Activated CD8-positive, alpha-beta T cell treated with anti-CD3 and anti-CD28 coated beads, Interleukin-2, amount 10 ng/mL, durations not matched to agents 7 days and 5 days (primary cell): ENCODE data around the gene LACTBL1. TPM values are rescaled to one million over a fixed set of nuclear protein-coding genes. Genes with fewer than 3 reads are reported as not detected.
A peak's percentile ranks its signal among the peaks of the same experiment; 100 is the strongest.
"Not testable (repeated sequence)": the region's sequence is repeated elsewhere in the genome, so short reads cannot be mapped to it uniquely, and the experiment has no call there.

Experiments
- ATAC-seq: fragments of 150-1000 bp; cut with Tn5 transposase; one replicate; pipeline ENCODE4 v1.10.0; 2021; ENCODE audit warnings: moderate library complexity
- CTCF ChIA-PET: fragments of 350-600 bp; sonication (Branson Sonifier 250); formaldehyde crosslinking; loops from one replicate; lab custom pipeline; 2021; ENCODE audit warnings: antibody characterized with exemption; lab: Charles Lee
- POLR2A ChIA-PET: fragments of 350-600 bp; sonication (Branson Sonifier 250); formaldehyde crosslinking; loops from one replicate; lab custom pipeline; 2021; ENCODE audit warnings: antibody characterized with exemption; lab: Charles Lee
- DNase-seq: peaks from one replicate; pipeline ENCODE4 v3.0.0-alpha.2; 2020
- H3K27ac Mint-ChIP-seq: one replicate; pipeline ENCODE4 v1.8.0; 2021; ENCODE audit warnings: mild to moderate bottlenecking, mixed read lengths
- H3K27me3 Mint-ChIP-seq: one replicate; pipeline ENCODE4 v1.8.0; 2021; ENCODE audit warnings: low read depth, mixed read lengths
- H3K36me3 Mint-ChIP-seq: one replicate; pipeline ENCODE4 v1.8.0; 2021; ENCODE audit warnings: low read depth, mixed read lengths
- H3K4me1 Mint-ChIP-seq: one replicate; pipeline ENCODE4 v1.8.0; 2021; ENCODE audit warnings: low read depth, mixed read lengths
- H3K4me3 Mint-ChIP-seq: one replicate; pipeline ENCODE4 v1.8.0; 2021; ENCODE audit warnings: mild to moderate bottlenecking, mixed read lengths
- H3K9me3 Mint-ChIP-seq: one replicate; pipeline ENCODE4 v1.8.0; 2022; ENCODE audit warnings: mixed read lengths; ENCODE audit not compliant: insufficient read depth
- total RNA-seq, 2 experiments: library from RNA; stranded (reverse); gene quantifications; one replicate each; pipeline ENCODE4 v1.2.3, GENCODE V29; 2021

LACTBL1 gene
- total RNA-seq, 2 experiments from 2014 or later, result not detected

GRCh38 chr1:23004769-23005168 lies 32.1 kb upstream of the LACTBL1 start:
- CTCF ChIA-PET, DNase-seq, H3K4me3 Mint-ChIP-seq, H3K36me3 Mint-ChIP-seq, H3K4me1 Mint-ChIP-seq, ATAC-seq, POLR2A ChIA-PET, H3K9me3 Mint-ChIP-seq, H3K27ac Mint-ChIP-seq: not testable (repeated sequence)
- peaks cover 13% of the 10 kb centered on the region for H3K27me3 Mint-ChIP-seq

- POLR2A ChIA-PET, result no interaction called here
- no peak for DNase-seq
- CTCF ChIA-PET, result no interaction called here
- no peak for ATAC-seq
- H3K27me3 Mint-ChIP-seq, result peaks cover 11% of the 10 kb centered on the region
- no peaks in the 10 kb centered on the region for H3K4me1 Mint-ChIP-seq
- no peak overlapping the region for H3K4me3 Mint-ChIP-seq
- no peaks in the 10 kb centered on the region for H3K9me3 Mint-ChIP-seq
- H3K27ac Mint-ChIP-seq, result no peak overlapping the region
- H3K36me3 Mint-ChIP-seq, result no peaks in the 10 kb centered on the region
These were observed 31.4 kb upstream of the LACTBL1 start for GRCh38 chr1:23004112-23004511.

- H3K4me1 Mint-ChIP-seq, H3K27ac Mint-ChIP-seq, ATAC-seq, CTCF ChIA-PET, H3K36me3 Mint-ChIP-seq, POLR2A ChIA-PET, H3K4me3 Mint-ChIP-seq, H3K9me3 Mint-ChIP-seq, DNase-seq: not testable (repeated sequence)
- peaks cover 11% of the 10 kb centered on the region for H3K27me3 Mint-ChIP-seq
These were observed 29.6 kb upstream of the LACTBL1 start for GRCh38 chr1:23002218-23002617.

- CTCF ChIA-PET, DNase-seq, H3K27ac Mint-ChIP-seq, H3K36me3 Mint-ChIP-seq, H3K9me3 Mint-ChIP-seq, ATAC-seq, POLR2A ChIA-PET, H3K4me3 Mint-ChIP-seq, H3K4me1 Mint-ChIP-seq: not testable (repeated sequence)
- H3K27me3 Mint-ChIP-seq, result peaks cover 11% of the 10 kb centered on the region
These were observed 27.5 kb upstream of the LACTBL1 start for GRCh38 chr1:23000133-23000532.

- H3K4me3 Mint-ChIP-seq, H3K36me3 Mint-ChIP-seq, CTCF ChIA-PET, ATAC-seq, H3K27ac Mint-ChIP-seq, POLR2A ChIA-PET, H3K27me3 Mint-ChIP-seq, DNase-seq, H3K4me1 Mint-ChIP-seq: not testable (repeated sequence)
- H3K9me3 Mint-ChIP-seq, result peaks cover 15% of the 10 kb centered on the region
These were observed 24.9 kb upstream of the LACTBL1 start for GRCh38 chr1:22997528-22997927.

GRCh38 chr1:22995774-22996173 lies 23.1 kb upstream of the LACTBL1 start:
- Mint-ChIP-seq H3K4me3 (no peak overlapping the region), H3K4me1 (no peaks in the 10 kb centered on the region), H3K36me3 (peaks cover 2% of the 10 kb centered on the region), H3K27ac (no peak overlapping the region), H3K9me3 (peaks cover 15% of the 10 kb centered on the region), H3K27me3 (no peaks in the 10 kb centered on the region)
- no peak for ATAC-seq
- DNase-seq, result no peak
- POLR2A ChIA-PET, result no interaction called here
- CTCF ChIA-PET, result no interaction called here

- H3K27me3 Mint-ChIP-seq, POLR2A ChIA-PET, H3K4me1 Mint-ChIP-seq, H3K36me3 Mint-ChIP-seq, CTCF ChIA-PET, ATAC-seq, DNase-seq, H3K4me3 Mint-ChIP-seq, H3K27ac Mint-ChIP-seq: not testable (repeated sequence)
- peaks cover 15% of the 10 kb centered on the region for H3K9me3 Mint-ChIP-seq
These were observed 20.6 kb upstream of the LACTBL1 start for GRCh38 chr1:22993220-22993795.

GRCh38 chr1:22992384-22992783 lies 19.7 kb upstream of the LACTBL1 start:
- H3K9me3 Mint-ChIP-seq, result peaks cover 15% of the 10 kb centered on the region
- DNase-seq, H3K36me3 Mint-ChIP-seq, H3K4me1 Mint-ChIP-seq, H3K4me3 Mint-ChIP-seq, POLR2A ChIA-PET, ATAC-seq, H3K27ac Mint-ChIP-seq, CTCF ChIA-PET: not testable (repeated sequence)
- H3K27me3 Mint-ChIP-seq, result peaks cover 10% of the 10 kb centered on the region

- ChIA-PET CTCF (no interaction called here), POLR2A (no interaction called here)
These were observed 11.3 kb upstream of the LACTBL1 start for GRCh38 chr1:22983944-22984343.

GRCh38 chr1:22980471-22980790 lies 7.8 kb upstream of the LACTBL1 start:
- H3K27me3 Mint-ChIP-seq, result peaks cover 15% of the 10 kb centered on the region
- POLR2A ChIA-PET, H3K27ac Mint-ChIP-seq, H3K4me3 Mint-ChIP-seq, DNase-seq, ATAC-seq, H3K4me1 Mint-ChIP-seq, H3K36me3 Mint-ChIP-seq, H3K9me3 Mint-ChIP-seq: not testable (repeated sequence)
- CTCF ChIA-PET, result interaction anchor here (5.4 kb wide), 1 partner anchor 204 kb away, joined by 25 read pairs; no protein-coding TSS in a partner anchor

More at GRCh38 chr1:22983944-22984343, 11.3 kb upstream of the LACTBL1 start:
- ATAC-seq (no peak), DNase-seq (no peak)
- H3K4me3 Mint-ChIP-seq, result no peak overlapping the region
- no peaks in the 10 kb centered on the region for H3K4me1 Mint-ChIP-seq
- peaks cover 11% of the 10 kb centered on the region for H3K27me3 Mint-ChIP-seq
- H3K9me3 Mint-ChIP-seq, result no peaks in the 10 kb centered on the region
- H3K36me3 Mint-ChIP-seq, result no peaks in the 10 kb centered on the region
- no peak overlapping the region for H3K27ac Mint-ChIP-seq

- ATAC-seq (no peak), DNase-seq (no peak)
- no peaks in the 10 kb centered on the region for H3K4me1 Mint-ChIP-seq
- no peak overlapping the region for H3K27ac Mint-ChIP-seq
- ChIA-PET POLR2A (no interaction called here), CTCF (interaction anchor here (1.0 to 5.4 kb wide), 2 partner anchors 12 to 206 kb away, joined by 4 to 25 read pairs; no protein-coding TSS in a partner anchor)
- no peak overlapping the region for H3K4me3 Mint-ChIP-seq
- H3K36me3 Mint-ChIP-seq, result no peaks in the 10 kb centered on the region
- no peaks in the 10 kb centered on the region for H3K9me3 Mint-ChIP-seq
- H3K27me3 Mint-ChIP-seq, result peaks cover 15% of the 10 kb centered on the region
These were observed 5.6 kb upstream of the LACTBL1 start for GRCh38 chr1:22978299-22978698.

- peaks cover 16% of the 10 kb centered on the region for H3K27me3 Mint-ChIP-seq
- ATAC-seq, result peak; percentile 89
- POLR2A ChIA-PET, result no interaction called here
These were observed 4.0 kb upstream of the LACTBL1 start for GRCh38 chr1:22976461-22977243.

More at GRCh38 chr1:22976461-22977243, 4.0 kb upstream of the LACTBL1 start:
- no peaks in the 10 kb centered on the region for H3K4me1 Mint-ChIP-seq
- no peaks in the 10 kb centered on the region for H3K9me3 Mint-ChIP-seq
- CTCF ChIA-PET, result interaction anchor here (1.2 to 5.4 kb wide), 2 partner anchors 122 to 207 kb away, joined by 3 to 25 read pairs; no protein-coding TSS in a partner anchor
- no peak overlapping the region for H3K4me3 Mint-ChIP-seq
- H3K27ac Mint-ChIP-seq, result no peak overlapping the region
- no peaks in the 10 kb centered on the region for H3K36me3 Mint-ChIP-seq
- peak; percentile 70 for DNase-seq
